ENCODE measurements around the gene NUP214. TPM values are rescaled to one million over a fixed set of nuclear protein-coding genes. Genes with fewer than 3 reads are reported as not detected.

The NUP214 gene
- total RNA-seq, 1 donor from 2014 or later, result 67.1 TPM

- no peak overlapping the region for H3K27ac Mint-ChIP-seq
- no peak overlapping the region for H3K4me3 Mint-ChIP-seq
- H3K9me3 Mint-ChIP-seq, result no peaks in the 10 kb centered on the region
- DNase-seq (ENCODE audit: extremely low spot score, unreplicated experiment), result no peak
- no peaks in the 10 kb centered on the region for H3K27me3 Mint-ChIP-seq
- TF ChIP-seq, protein P1, sequence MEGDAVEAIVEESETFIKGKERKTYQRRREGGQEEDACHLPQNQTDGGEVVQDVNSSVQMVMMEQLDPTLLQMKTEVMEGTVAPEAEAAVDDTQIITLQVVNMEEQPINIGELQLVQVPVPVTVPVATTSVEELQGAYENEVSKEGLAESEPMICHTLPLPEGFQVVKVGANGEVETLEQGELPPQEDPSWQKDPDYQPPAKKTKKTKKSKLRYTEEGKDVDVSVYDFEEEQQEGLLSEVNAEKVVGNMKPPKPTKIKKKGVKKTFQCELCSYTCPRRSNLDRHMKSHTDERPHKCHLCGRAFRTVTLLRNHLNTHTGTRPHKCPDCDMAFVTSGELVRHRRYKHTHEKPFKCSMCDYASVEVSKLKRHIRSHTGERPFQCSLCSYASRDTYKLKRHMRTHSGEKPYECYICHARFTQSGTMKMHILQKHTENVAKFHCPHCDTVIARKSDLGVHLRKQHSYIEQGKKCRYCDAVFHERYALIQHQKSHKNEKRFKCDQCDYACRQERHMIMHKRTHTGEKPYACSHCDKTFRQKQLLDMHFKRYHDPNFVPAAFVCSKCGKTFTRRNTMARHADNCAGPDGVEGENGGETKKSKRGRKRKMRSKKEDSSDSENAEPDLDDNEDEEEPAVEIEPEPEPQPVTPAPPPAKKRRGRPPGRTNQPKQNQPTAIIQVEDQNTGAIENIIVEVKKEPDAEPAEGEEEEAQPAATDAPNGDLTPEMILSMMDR (conservative IDR thresholded peaks at IDR 0.05), result no peak
- peaks cover 14% of the 10 kb centered on the region for H3K4me1 Mint-ChIP-seq (ENCODE audit: unreplicated experiment)
- H3K36me3 Mint-ChIP-seq, result peaks cover 7% of the 10 kb centered on the region
Observed at GRCh38 chr9:131122158-131122557, 3.2 kb upstream of the NUP214 start.

- no peak for DNase-seq (ENCODE audit: extremely low spot score, unreplicated experiment)
- peak overlapping the region; percentile 94 for H3K4me3 Mint-ChIP-seq
- no peaks in the 10 kb centered on the region for H3K27me3 Mint-ChIP-seq
- TF ChIP-seq, protein P1 (conservative IDR thresholded peaks at IDR 0.05), result no peak
- peaks cover 21% of the 10 kb centered on the region for H3K36me3 Mint-ChIP-seq
- peak overlapping the region; percentile 99 for H3K27ac Mint-ChIP-seq
- peaks cover 20% of the 10 kb centered on the region for H3K4me1 Mint-ChIP-seq (ENCODE audit: unreplicated experiment)
- H3K9me3 Mint-ChIP-seq, result no peaks in the 10 kb centered on the region
Observed at GRCh38 chr9:131125038-131125287, 423 bp upstream of the NUP214 start.

GRCh38 chr9:131126059-131126426 lies 657 bp downstream of the NUP214 start:
- H3K27ac Mint-ChIP-seq, result peak overlapping the region; percentile 99
- DNase-seq (ENCODE audit: extremely low spot score, unreplicated experiment), result no peak
- H3K4me3 Mint-ChIP-seq, result peak overlapping the region; percentile 94
- peaks cover 20% of the 10 kb centered on the region for H3K4me1 Mint-ChIP-seq (ENCODE audit: unreplicated experiment)
- TF ChIP-seq, protein P1 (conservative IDR thresholded peaks at IDR 0.05), result no peak
- no peaks in the 10 kb centered on the region for H3K27me3 Mint-ChIP-seq
- no peaks in the 10 kb centered on the region for H3K9me3 Mint-ChIP-seq
- H3K36me3 Mint-ChIP-seq, result peaks cover 21% of the 10 kb centered on the region

DNA sequence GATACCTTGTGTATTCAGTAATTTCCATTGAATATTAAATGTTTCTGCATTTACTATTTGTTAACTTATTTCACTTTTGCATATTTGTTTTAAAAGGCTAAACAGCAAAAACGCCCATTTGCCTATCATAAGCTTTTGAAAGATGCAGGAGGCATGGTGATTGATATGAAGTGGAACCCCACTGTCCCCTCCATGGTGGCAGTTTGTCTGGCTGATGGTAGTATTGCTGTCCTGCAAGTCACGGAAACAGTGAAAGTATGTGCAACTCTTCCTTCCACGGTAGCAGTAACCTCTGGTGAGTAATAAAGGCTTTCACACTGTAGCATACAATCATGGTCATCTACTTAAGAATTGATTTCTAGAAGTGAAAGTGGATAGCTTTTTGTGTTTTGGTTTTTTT lies 3.8 kb downstream of the NUP214 start:
- Mint-ChIP-seq H3K4me3 (no peak overlapping the region), H3K27me3 (no peaks in the 10 kb centered on the region), H3K27ac (no peak overlapping the region), H3K9me3 (no peaks in the 10 kb centered on the region), H3K4me1 (ENCODE audit: unreplicated experiment) (peaks cover 20% of the 10 kb centered on the region), H3K36me3 (peaks cover 28% of the 10 kb centered on the region)
- DNase-seq (ENCODE audit: extremely low spot score, unreplicated experiment), result no peak
- TF ChIP-seq, protein P1 (conservative IDR thresholded peaks at IDR 0.05), result no peak

DNA sequence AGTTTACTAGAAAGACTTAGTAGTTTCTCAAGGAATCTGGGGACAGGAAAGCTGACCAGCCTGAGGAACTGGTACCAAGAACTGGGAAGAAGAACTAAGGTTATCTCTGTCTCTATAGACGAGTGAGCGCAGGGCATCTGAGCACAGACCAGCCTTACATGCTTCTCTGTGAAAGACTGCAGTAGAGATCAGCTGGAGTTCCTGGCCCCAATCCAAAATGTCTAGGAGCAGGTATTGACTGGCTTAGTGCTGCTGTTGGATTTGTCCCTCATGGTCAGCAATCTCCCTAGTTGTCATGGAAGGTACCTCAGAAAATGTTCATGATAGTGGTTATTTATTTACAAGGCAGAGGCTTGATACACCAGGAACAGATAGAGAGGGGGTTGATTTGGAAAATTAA lies 13.3 kb downstream of the NUP214 start:
- peaks cover 35% of the 10 kb centered on the region for H3K36me3 Mint-ChIP-seq
- H3K27ac Mint-ChIP-seq, result no peak overlapping the region
- H3K4me1 Mint-ChIP-seq (ENCODE audit: unreplicated experiment), result no peaks in the 10 kb centered on the region
- TF ChIP-seq, protein P1 (conservative IDR thresholded peaks at IDR 0.05), result no peak
- no peaks in the 10 kb centered on the region for H3K27me3 Mint-ChIP-seq
- no peak for DNase-seq (ENCODE audit: extremely low spot score, unreplicated experiment)
- H3K9me3 Mint-ChIP-seq, result no peaks in the 10 kb centered on the region
- H3K4me3 Mint-ChIP-seq, result no peak overlapping the region

DNA sequence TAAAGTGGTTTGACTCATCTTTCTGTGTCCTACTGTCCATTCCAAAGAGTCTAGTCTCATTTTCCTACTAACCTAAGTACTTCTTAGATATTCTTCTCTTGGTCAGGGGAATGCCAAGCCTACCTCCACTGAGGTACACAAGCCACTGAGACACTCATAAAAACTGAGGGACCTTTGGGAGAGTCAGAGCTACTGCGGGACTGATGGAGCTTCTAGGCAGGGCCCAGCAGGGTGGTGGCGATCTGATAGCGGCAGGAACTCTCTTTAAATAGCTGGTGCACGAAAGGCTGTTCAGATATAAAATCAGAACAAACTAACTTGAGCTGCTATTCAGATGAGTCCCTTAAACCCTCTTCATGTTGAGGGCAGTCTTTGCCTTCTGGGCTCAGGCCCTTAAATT lies 14.7 kb downstream of the NUP214 start:
- no peak for DNase-seq (ENCODE audit: extremely low spot score, unreplicated experiment)
- H3K9me3 Mint-ChIP-seq, result no peaks in the 10 kb centered on the region
- TF ChIP-seq, protein P1 (conservative IDR thresholded peaks at IDR 0.05), result no peak
- no peak overlapping the region for H3K27ac Mint-ChIP-seq
- peaks cover 36% of the 10 kb centered on the region for H3K36me3 Mint-ChIP-seq
- no peaks in the 10 kb centered on the region for H3K4me1 Mint-ChIP-seq (ENCODE audit: unreplicated experiment)
- no peaks in the 10 kb centered on the region for H3K27me3 Mint-ChIP-seq
- no peak overlapping the region for H3K4me3 Mint-ChIP-seq
